DMS114 treated with DMSO at 0.1 percent for 48 hours (cell line): ENCODE results near the gene NAA10.
A peak's percentile ranks its signal among the peaks of the same experiment; 100 is the strongest.

Experiments used
- DNase-seq: peaks from one replicate; lab custom pipeline; 2025; ENCODE audit not compliant: unreplicated experiment; lab: John Stamatoyannopoulos, UW

The NAA10 gene

DNA sequence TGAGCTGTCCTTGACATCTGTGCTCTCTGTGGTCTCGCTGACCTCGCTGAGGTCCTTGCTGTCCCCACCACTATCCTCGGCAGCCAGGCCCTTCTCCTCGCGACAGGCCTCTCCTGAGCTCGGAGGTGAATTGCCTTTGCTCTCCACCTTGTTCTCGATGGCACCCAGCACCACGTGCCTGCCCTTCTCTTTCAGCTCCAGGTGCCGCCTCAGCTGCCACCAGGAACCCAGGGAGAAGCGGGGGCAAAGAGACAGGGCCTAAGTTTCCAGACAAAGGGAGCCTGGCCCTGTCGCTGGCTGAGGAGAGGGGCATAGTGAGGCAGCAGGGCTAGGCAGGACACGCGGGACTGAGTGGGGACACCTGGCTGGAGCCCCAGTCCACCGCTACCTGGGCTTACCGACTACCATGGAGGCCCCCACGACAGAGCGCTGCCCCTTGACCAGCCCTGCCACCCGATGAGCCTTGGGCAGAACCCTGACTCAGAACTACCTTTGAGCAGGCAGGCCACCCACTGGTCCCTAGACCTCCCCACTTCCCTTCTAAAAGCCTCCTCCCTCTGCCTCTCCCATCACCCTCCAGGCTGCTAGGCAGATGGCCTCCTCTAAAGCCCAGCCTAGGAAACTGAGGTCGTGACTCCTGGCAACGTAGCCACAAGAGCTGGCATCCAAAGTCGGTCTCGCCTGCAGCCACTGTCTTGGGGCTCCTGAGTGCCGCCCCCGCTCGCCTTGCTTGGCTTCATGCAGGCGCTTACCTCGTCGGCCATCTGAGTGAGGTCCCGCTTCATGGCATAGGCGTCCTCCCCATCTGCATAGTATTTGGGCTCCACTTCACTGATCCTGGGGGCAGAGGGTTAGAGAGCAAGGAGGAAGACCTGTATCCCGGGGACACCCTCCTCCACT is 4.6 kb downstream of the NAA10 start:
- DNase-seq, result no peak

DNA sequence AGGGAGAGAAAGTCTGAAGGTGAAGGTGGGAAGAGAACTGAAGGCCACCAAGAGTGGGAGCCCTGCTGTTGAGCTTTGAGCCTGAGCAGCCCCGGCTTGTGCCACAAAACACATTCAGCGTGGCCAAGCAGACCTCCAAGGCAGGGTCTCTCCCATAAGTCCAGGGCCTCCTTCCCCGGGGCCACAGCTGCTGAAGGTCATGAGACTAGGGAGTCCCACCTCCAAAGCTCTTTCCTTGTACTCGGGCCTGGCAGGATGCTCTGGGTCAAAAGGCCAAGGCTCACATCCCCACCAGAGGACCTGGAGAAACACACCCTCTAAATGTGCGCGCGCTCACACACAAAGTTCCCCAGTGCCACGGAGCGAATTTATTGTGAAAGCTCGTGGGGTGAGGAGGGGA is 5.3 kb downstream of the NAA10 start:
- DNase-seq, result no peak

DNA sequence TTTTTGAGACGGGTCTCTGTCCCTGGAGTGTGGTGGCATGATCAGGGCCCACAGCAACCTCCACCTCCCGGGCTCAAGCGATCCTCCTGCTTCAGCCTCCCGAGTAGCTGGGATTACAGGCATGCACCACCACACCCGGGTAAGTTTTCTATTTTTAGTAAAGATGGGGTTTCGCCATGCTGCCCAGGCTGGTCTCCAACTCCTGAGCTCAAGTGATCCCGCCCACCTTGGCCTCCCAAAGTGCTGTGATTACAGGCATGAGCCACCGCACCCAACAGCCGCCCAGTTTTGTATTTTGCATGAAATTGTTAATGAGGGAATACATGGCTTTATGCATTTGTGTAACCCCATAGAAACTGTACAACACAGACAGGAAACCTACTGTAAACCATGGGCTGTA is 6.0 kb downstream of the NAA10 start:
- no peak for DNase-seq

DNA sequence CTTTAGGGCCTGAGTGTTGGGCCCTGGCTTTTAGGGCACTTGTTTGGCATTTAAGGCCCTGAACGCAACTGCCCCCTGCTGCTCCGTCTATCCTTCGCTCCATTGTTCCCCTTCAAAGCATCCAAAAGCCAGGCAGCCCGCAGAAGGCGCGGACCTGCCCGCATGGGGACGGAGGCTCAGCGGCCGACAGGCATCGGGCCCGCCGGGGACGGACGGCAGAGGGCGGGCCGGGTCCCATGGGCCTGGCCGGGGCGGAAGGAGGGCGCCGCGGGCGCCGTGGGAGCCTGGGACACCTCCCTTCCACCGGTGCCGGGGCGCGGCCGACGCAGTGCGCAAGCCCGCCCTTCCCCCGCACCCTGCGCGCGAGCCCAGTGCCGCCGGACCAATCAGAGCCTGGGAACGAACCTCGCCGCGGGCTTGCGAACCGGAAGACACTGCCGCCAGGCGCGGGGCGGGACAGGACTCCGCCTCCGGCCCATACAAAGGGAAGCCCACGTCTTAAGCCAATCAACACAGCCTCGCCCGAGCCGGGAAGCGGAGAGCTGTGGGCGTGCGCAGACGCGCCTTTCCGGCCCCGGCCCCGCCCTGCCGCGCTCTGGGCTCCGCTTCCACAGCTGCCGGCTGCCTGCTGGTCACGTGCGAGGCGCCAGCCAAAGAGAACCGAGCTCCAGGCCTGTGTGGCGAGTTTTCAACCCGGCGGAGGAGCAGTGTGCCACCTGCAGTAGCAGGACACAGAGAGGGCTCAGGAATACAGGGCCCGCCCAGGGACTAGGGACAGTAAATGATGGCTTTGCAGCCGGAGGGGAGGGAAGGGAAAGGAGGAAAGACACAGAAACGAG is 6.7 kb downstream of the NAA10 start:
- peak; percentile 84 for DNase-seq

DNA sequence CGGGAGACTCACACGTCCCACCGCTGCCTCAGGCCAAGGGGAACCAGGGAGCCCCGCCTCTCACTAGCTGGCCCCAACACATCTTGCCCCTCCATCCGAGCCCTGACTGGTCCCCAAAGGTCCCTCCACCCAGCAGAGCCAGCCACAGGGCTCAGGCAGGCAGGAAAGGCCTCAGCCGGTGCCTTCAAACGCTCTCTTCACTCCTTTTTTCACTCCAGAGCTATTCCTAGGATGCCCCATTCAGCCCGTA is 7.2 kb downstream of the NAA10 start:
- no peak for DNase-seq

DNA sequence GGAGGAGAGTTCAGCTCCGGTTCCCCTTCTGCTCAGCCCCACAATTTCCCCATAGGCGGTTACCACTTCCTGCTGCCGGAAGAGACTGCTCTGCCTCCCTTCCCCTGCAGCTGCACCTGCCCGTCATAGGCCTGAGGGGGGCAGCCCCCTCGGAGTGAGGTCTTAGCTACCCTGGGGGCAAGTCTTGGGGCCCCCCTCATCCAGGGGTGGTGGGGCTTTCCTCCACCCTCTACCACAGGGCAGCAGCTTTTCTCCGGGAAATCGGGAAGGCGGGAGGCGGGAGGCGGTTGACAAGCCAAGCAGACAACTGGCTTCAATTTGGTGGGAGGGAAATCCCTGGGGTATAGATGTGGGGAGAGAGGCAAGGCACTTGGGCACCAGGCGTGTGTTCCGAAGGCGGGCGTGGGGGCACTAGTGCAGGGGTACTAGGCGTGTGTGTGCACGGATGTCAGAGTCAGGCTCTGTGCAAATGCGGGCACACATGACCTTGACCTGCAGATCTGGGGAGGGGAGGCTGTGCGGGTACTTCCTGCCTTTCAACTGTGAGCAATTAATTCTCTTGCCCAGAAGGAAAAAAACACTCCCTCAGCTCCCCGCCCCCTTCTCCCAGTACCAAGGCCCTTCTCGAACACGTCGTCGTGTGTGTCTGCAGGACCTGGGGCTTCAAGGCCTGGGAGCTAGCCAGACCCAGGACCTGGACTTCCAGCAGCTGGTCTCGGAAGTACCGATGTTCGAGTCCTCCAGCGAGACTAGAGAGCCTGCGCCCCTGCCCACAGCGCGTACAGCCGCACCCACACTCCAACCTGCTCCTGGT is 7.8 kb downstream of the NAA10 start:
- no peak for DNase-seq

DNA sequence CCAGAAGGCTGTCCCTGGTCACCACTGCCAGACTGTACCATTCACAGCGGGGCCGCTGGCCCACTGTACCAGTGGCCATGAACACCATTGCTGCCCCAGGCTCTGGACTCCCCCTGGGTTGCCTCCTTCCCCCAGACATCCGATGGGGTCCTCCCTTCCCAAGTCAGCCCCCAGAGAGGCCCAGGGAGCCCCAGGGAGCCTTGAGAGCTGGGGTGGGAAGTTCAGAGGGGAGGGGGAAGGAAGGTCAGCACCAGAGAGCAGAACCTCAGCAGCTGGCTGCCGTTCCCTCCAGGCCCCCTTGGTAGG is 8.3 kb downstream of the NAA10 start:
- no peak for DNase-seq

DNA sequence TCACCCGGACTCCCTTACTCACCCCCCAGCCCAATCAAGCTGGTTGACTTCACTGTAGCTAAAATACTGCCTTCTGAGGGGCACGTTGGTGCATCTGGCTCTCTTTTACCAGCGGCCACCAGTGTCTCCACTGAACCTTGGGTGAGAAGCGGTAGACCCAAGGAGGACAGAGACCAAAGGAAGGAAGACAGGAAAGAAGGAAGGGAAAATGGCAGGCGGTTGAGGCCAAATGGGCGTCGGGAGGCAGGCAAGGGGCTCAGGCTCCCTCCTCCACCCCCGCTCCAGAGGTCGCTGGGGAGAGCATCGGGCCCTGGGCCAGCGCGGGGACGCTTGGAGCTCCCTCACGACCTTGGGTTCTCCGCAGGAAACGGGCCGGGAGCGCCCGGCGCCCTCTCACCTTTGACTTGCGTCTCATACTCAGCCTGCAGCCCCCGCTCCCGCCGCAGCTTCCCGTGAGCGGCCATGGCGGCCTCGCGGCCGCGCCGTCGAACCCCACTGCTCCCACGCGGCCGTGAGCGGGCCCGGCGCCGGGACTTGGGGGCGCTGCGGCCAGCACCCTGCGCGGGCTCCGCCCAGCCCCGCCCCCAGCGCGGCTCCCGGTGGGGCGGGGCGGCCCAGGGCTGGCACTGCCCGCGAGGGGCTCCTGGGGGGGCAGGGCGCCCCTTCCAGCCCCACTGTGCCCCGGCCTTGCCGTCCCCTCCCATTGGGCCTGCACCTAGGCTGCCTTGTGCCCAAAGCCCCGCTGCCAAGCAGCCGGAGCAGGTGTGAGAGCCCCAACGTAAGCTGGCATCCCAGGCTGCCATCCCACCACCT is 8.9 kb downstream of the NAA10 start, which contains the start of gene ARHGAP4:
Gene ARHGAP4 (minus strand): TSS at position 526 of the 813 bp plus-strand sequence. CDS start 62 bp downstream, at position 464.
- no peak for DNase-seq

DNA sequence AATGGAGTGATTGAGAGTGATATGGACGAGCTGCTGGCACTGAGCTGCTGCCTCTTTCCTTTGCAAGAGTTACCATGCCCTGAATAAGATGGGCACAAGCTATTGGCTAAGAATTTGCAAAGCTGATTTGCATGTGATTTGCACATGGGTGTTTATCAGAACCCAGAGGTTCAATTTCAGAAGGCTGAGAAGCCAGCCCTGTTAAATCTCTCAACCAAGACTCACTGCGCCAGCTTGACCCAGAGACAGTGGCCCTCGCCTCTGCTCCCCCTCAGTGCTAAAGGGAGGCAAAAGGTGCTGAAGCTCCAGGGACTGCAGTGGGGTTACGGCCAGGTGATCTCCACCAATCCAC is 9.5 kb downstream of the NAA10 start:
- DNase-seq, result no peak

DNA sequence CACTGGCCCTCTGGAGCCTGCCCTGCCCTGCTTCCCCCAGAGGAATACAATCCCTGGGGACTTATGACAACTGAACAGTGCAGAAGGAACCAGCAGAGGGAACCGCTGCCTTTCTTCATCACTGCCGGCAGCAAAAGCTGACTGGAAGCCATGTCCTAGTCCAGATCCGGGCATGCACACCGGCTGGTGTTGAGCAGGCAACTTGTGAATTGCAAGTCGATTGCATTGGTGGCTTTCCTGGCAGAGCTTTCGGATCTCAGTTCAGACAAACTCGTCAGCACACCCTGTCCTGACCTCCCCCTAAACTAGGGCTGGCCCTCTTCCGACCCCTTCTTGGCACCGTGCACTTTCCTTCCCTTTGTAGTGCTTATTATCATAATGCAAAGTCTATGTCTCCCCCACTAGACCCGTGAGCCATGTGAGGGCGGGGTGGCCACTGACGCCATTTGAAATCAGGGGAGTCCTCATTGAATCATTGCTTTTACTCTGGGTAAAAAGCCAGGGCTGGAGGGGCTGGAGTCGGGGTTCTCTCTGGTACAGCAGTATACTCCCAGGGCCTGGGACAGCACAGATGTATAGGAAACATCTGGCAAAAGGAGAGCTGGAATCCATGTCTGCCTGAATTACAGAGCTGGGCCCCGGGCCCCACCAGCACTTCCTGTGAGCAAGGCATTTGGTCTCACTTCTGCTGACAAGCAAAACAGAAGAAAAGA is 10.5 kb downstream of the NAA10 start:
- peak; percentile 11 for DNase-seq

DNA sequence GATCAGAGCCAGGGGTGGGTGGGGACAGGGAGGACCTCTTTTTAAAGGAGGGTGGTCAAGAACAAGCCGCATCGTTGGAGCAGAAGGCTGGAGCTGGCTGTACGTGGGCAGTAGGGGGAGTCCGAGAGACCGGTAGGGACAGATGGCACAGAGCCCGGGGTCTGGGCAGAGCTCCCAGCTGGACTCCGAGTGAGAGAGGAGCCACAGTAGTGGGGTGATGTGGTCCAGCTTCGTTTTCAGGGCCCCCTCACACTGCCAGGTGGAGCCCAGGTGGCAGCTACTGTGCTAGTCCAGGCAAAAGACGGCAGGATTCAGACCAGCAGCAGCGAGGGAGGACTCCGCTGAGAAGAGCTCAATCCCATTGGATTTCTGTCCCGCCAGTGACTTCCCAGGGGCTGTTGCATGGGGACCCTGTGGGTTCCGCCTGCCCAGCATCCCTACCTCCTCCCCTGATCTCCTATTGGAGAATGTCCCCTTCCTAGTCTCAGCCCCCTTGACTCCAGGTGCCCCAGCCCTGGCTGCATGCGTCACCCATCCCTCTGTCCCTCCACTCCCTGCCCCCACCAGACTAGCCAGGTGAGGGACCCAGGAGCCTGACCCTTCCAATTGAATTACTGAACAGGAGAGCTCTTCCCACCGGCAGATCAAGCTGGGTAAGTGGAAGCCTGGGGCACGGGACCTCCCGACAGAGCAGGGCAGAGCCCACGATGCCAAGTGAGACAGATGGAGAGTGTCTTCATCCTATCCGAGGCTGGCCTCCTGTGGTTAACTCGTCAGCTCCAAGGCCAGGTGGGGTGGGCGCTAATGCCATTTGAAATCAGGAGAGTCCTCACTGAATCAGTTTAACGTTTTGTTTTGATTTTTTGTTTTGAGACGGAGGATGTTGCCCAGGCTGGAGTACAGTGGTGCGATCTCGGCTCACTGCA is 11.6 kb downstream of the NAA10 start:
- no peak for DNase-seq

DNA sequence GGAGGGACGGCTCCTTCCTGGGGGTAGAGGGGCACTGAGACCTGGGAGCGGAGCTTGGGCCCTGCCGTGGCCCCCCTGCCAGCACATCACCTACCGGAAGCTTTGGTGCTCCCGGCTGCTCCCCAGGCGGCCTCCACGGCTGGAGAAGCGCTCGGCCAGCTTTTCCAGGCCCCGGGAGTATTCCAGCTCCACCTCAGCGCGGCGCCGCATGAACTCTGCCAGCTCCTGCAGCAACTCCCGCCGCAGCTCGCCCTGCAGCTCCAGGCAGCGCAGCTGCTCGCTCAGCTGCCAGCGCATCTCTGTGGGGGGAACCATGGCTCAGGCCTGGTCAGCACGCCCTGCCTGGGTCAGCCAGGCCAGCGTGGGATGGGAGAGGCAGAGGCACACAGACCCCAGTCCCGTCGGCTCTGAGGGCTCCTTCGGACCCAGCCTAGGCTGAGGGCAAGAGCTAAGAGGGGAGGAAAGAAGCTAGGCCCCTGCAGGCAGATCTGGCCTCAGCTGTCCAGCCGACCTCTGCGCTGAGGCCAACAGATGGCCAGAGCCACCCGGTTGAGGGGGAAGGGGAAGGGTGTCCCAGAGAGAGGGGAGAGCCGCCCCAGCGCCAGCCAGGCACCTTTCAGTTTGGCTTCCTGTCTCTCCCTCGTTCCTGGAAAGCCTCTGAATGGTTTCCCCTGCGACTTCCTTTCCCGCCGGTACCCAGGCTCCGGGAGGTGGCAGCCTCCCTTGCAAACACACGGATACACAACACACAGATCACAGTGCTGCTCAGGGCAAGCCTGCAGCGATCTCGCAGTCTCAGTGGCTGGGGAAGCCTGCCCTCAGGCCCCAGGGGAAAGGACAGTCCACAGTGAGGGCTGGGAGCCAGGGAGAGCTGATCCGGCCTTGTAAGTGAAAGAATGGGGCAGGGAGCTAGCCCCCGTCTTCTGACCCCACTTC is 13.1 kb downstream of the NAA10 start:
- no peak for DNase-seq

DNA sequence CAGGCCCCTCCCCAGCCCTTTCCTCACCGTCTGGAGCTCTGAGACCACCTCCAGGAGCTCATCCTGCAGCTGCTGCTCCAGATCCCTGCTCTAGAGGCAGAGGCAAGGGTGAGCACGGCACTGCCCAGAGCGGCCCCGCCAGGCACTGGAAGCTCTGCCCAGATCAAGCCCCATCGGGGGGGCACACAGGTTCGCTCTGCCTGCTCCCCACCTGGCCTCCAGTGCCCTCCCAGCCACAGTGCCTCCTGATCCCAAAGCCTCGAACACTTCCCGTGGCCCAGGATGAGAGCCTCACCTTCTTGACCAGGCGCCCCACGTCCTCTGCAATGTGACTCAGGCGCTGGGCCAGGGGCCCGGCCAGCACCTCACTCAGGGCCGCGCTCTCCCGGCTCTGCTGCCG is 13.8 kb downstream of the NAA10 start:
- DNase-seq, result no peak

DNA sequence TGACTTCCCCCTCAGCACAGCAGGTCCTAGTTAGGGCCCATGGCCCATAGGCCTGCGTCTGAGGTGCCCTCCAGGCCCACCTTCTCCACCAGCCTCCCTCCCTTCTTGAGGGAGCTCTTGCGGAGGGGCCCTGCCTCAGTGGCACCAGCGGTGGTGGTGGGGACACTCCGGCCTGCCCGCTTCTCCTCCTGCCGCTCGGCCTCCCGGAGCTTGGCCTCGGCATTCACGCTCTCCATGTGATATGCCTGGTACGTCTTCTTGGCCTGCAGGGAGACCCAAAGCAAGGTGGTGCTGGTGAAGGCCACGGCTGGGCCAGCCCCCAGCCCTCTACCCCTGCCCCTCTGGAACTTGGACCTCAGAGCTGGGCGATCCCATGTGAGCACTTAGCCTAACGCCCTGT is 14.3 kb downstream of the NAA10 start:
- DNase-seq, result no peak

DNA sequence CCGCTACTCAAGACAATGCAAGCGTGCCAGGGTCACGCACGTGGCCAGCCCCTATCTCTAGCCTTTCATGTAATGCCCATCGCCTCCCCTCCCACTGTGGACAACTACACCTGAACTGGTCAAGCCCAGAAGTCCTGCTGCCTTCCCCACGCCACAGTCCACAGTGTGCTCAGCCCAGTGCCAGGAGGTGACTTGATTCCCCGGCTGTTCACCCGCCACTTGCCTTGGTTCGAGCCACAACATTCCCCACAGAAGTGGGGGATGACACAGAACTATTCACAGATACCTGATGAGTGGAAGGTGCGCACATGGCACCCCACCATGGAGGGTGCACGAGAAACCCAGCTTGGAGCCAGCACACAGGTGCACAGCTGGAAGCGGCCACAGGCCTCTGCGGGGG is 15.6 kb downstream of the NAA10 start:
- DNase-seq, result no peak

DNA sequence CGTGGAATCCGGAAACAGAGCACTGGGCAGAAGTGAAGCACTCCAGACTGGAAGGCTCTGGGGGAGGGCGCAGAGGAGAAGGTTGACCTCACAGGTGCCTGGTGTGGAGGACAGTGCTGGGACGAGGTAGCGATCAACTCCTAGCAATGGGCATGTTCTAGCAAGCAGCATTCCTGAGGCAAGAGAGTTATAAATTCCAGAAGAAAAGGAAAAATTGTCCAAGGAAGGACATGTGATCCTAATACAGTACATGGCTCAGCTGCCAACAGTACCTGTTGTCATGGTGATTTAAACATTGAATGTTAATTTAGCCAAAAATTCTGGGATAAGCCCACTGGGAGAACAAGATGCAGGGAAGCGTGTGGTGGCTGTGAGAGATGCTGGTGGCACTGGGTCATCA is 17.0 kb downstream of the NAA10 start:
- DNase-seq, result no peak

DNA sequence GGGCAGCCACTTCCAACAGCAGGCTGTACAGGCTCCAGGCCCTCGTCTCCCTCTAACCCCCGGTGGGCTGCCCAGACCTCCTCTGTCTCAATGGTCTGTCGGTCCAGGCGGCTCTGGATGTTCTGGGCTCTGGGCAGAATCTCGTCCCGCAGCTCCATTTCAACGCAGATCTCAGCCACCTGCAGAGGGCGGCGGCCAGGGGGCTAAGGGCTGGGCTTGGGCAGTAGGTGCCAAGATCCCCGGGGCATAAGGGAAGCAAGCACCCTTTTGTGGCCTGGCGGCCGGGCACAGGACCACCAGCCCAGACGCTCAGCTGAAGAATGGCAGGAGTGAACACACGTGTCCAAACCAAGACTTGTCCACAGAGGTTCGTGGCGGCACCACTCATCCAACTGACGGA is 21.1 kb downstream of the NAA10 start:
- DNase-seq, result no peak

DNA sequence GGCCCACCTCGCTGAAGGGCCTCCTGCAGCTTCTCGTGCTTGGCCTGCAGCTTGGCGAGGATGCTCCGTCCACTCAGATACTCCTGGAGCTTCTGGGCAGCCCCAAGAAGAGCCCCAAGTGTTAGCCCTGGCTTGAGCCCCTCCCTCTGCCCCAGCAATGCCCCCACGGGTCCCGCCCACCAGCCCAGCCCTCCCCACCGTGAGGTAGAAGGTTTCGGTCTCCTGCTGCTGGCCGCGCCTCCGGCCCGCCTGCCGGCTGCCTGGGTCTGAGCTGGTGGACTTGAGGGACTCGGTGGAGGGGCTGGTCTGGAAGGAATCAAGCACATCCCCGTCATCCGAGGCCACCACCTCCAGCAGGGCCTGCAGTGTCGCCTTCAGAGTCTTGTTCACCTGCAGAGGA is 21.6 kb downstream of the NAA10 start:
- no peak for DNase-seq
